Central memory CD8-positive, alpha-beta T cell (primary cell): Measurements from ENCODE around the gene KRT27.
"Not testable (repeated sequence)": the region's sequence is repeated elsewhere in the genome, so short reads cannot be mapped to it uniquely, and the experiment has no call there.

Experiments
- ATAC-seq: fragments of 150-1000 bp; cut with Tn5 transposase; replicated peaks from 2 replicates; pipeline ENCODE4 v1.10.0; 2022; ENCODE audit warnings: mild to moderate bottlenecking, moderate FRiP score, moderate number of reproducible peaks; ENCODE audit not compliant: poor library complexity, severe bottlenecking; ENCODE audit errors: extremely low read depth
- DNase-seq, 2 donors: peaks; one replicate each; pipeline ENCODE4 v3.0.0; 2021; ENCODE audit warnings: low spot score in 2 of 2
- H3K27ac Mint-ChIP-seq: one replicate; pipeline ENCODE4 v1.8.0; 2022; ENCODE audit warnings: low read depth, mild to moderate bottlenecking, moderate library complexity, mixed read lengths
- H3K27me3 Mint-ChIP-seq: one replicate; pipeline ENCODE4 v1.8.0; 2022; ENCODE audit warnings: mixed read lengths
- H3K36me3 Mint-ChIP-seq: one replicate; pipeline ENCODE4 v1.8.0; 2022; ENCODE audit warnings: mild to moderate bottlenecking, moderate library complexity, mixed read lengths; ENCODE audit not compliant: insufficient read depth
- H3K4me1 Mint-ChIP-seq: one replicate; pipeline ENCODE4 v1.8.0; 2022; ENCODE audit warnings: mixed read lengths
- H3K4me3 Mint-ChIP-seq: one replicate; pipeline ENCODE4 v1.8.0; 2022; ENCODE audit warnings: mild to moderate bottlenecking, moderate library complexity, mixed read lengths
- H3K9me3 Mint-ChIP-seq: one replicate; pipeline ENCODE4 v1.8.0; 2022; ENCODE audit warnings: mixed read lengths

Gene KRT27

DNA sequence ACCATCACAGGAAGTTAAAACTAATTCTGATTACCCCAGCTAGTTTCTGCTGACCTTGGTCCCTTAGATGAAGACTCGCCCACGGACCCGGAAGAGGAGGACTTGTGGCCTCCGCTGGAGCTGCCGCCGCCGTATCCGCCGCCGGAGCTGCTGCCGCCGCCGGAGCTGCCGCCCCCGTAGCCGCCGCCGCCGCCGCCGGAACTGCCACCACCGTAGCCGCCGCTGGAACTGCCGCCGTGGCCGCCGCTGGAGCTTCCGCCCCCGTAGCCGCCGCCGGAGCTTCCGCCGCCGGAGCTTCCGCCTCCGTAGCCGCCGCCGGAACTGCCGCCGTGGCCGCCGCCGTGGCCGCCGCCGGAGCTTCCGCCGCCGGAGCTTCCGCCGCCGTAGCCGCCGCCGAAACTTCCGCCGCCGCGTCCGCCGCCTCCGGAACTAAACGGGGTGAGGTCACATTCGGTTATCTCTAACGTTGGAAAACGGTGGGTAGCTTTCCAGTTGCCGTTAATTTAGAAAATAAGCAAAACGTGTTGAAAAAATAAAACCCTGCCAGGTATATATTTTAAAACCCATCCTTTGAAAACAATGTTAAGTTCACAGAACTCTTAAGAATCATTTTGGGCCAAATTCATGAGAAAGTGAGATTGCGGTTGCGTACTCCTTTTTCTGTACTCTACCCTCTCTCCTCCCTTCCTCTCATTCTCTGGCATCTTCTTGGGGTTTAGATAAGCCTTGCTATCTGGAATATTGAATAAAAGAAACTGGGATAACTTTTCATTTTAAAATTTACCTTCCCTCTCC is 36.6 kb upstream of the KRT27 start:
- peak overlapping the region; percentile 95 for H3K27ac Mint-ChIP-seq
- peaks cover 21% of the 10 kb centered on the region for H3K4me1 Mint-ChIP-seq
- peak overlapping the region; percentile 86 for H3K4me3 Mint-ChIP-seq
- H3K27me3 Mint-ChIP-seq = peaks cover 13% of the 10 kb centered on the region
- ATAC-seq = peak; percentile 87
- H3K9me3 Mint-ChIP-seq = peaks cover 7% of the 10 kb centered on the region
- H3K36me3 Mint-ChIP-seq = peaks cover 18% of the 10 kb centered on the region
- DNase-seq = peak; percentile 71 to 72

GRCh38 chr17:40818343-40818732 is 36.0 kb upstream of the KRT27 start:
- Mint-ChIP-seq H3K4me3 (peak overlapping the region; percentile 86), H3K36me3 (peaks cover 18% of the 10 kb centered on the region), H3K4me1 (peaks cover 21% of the 10 kb centered on the region), H3K27ac (peak overlapping the region; percentile 95), H3K27me3 (peaks cover 19% of the 10 kb centered on the region), H3K9me3 (peaks cover 7% of the 10 kb centered on the region)
- ATAC-seq (no peak), DNase-seq (no peak)

DNA sequence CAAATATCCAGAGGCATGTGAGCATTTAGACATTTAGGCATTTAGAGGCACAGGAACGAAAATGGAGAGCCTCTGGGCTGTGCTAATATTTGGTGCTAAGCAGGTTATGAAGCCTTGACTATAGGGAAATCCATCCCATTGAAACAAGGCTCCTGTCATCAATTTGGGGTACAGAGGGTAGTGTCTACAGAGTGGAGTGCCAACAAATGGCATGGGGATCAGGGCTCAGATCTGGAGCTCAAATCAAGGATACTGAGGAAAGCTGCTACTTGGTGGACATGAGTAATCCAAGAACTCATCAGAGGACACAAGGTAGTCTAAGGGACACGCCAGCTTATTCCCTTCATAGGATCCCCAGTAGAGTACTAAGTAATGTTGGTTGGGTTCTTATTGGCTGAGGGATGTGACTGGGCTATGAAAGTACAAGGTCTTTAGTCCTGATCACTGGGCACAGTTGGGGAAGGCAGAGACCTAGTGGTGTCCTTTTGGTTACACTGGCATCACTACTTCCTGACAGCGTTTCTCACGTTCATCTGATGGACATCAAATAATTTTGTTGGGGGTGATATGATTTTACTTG is 34.8 kb upstream of the KRT27 start:
- Mint-ChIP-seq H3K36me3 (peaks cover 16% of the 10 kb centered on the region), H3K4me1 (peaks cover 21% of the 10 kb centered on the region), H3K27ac (peak overlapping the region; percentile 59), H3K27me3 (peaks cover 30% of the 10 kb centered on the region), H3K4me3 (peak overlapping the region; percentile 52), H3K9me3 (peaks cover 7% of the 10 kb centered on the region)
- no peak for ATAC-seq
- DNase-seq = no peak

DNA sequence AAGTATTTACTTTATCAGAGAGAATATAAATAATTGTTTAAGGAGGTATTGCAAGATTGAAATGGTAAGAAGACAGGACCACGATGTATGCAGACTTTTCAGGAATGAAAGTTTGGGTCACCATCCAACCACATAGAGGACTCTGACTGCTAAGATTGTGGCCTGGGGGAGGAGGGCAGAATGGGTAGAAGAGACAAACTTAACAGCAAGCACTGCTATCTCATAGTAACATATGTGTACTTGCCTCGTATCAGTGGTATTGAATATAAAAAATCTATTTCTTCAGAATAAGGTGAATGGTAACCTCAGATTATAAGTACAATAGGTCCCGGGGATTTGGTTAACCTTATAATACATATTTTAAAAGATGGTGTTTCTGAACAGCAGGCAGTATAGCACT is 34.2 kb upstream of the KRT27 start:
- Mint-ChIP-seq H3K9me3 (peaks cover 7% of the 10 kb centered on the region), H3K4me1 (peaks cover 21% of the 10 kb centered on the region), H3K4me3 (no peak overlapping the region), H3K27me3 (peaks cover 36% of the 10 kb centered on the region), H3K36me3 (peaks cover 16% of the 10 kb centered on the region), H3K27ac (no peak overlapping the region)
- DNase-seq (no peak), ATAC-seq (no peak)

DNA sequence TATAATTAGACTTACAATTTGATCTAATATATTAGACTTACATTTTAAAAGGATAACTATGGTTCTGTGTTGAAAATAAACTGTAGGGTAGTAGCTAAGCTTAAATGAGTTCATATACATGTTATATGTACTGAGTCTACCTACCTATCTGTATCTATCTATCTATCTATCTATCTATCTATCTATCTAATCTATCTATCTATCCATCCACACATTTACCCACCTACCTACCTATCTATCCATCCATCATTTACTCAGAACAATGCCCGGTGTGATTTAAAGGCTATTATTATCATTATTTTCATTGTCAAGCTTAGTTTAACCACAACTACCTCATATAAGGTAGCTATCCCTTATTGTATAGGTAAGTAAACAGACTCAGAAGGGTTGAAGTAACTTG is 33.0 kb upstream of the KRT27 start:
- H3K27me3 Mint-ChIP-seq = peaks cover 48% of the 10 kb centered on the region
- peaks cover 7% of the 10 kb centered on the region for H3K9me3 Mint-ChIP-seq
- peaks cover 16% of the 10 kb centered on the region for H3K36me3 Mint-ChIP-seq
- DNase-seq (no peak), ATAC-seq (no peak)
- no peak overlapping the region for H3K4me3 Mint-ChIP-seq
- peaks cover 20% of the 10 kb centered on the region for H3K4me1 Mint-ChIP-seq
- H3K27ac Mint-ChIP-seq = no peak overlapping the region

DNA sequence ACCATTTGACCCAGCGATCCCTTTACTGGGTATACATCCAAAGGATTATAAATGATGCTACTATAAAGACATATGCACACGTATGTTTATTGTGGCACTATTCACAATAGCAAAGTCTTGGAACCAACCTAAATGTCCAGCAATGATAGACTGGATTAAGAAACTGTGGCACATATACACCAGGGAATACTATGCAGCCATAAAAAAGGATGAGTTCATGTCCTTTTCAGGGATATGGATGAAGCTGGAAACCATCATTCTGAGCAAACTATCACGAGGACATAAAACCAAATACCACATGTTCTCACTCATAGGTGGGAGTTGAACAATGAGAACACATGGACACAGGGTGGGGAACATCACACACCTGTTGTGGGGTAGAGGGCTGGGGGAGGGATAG is 32.3 kb upstream of the KRT27 start:
- ATAC-seq, H3K4me3 Mint-ChIP-seq: not testable (repeated sequence)
- peaks cover 56% of the 10 kb centered on the region for H3K27me3 Mint-ChIP-seq

DNA sequence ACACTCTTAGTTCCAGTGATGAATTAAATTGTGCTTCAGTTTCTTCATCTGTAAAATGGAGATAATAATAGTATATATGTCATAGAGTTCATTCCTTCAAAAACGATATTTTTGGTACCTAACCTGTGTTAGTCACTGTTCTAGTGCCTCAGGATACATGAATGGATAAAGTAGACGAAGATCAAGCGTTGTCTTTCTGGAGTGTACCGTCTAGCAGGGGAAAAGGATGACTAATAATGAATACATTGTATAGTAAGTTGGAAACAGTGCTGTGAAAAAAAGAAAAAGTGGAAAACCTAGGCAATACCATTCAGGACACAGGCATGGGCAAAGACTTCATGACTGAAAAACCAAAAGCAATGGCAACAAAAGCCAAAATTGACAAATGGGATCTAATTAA is 31.5 kb upstream of the KRT27 start:
- ATAC-seq (no peak), DNase-seq (no peak)
- H3K4me1 Mint-ChIP-seq = peaks cover 14% of the 10 kb centered on the region
- peaks cover 7% of the 10 kb centered on the region for H3K9me3 Mint-ChIP-seq
- H3K27me3 Mint-ChIP-seq = peaks cover 62% of the 10 kb centered on the region
- H3K4me3 Mint-ChIP-seq = no peak overlapping the region
- H3K27ac Mint-ChIP-seq = no peak overlapping the region
- peaks cover 16% of the 10 kb centered on the region for H3K36me3 Mint-ChIP-seq

More for the DNA sequence above, 32.3 kb upstream of the KRT27 start:
- not testable (repeated sequence) for DNase-seq, H3K9me3 Mint-ChIP-seq, H3K27ac Mint-ChIP-seq
- H3K4me1 Mint-ChIP-seq = peaks cover 14% of the 10 kb centered on the region
- peaks cover 16% of the 10 kb centered on the region for H3K36me3 Mint-ChIP-seq

GRCh38 chr17:40812639-40813038 is 30.3 kb upstream of the KRT27 start:
- DNase-seq = no peak
- H3K27ac Mint-ChIP-seq = no peak overlapping the region
- peaks cover 8% of the 10 kb centered on the region for H3K4me1 Mint-ChIP-seq
- ATAC-seq = no peak
- peaks cover 7% of the 10 kb centered on the region for H3K9me3 Mint-ChIP-seq
- H3K4me3 Mint-ChIP-seq = no peak overlapping the region
- peaks cover 9% of the 10 kb centered on the region for H3K36me3 Mint-ChIP-seq
- peaks cover 73% of the 10 kb centered on the region for H3K27me3 Mint-ChIP-seq

- Mint-ChIP-seq H3K4me1 (no peaks in the 10 kb centered on the region), H3K9me3 (no peaks in the 10 kb centered on the region), H3K36me3 (no peaks in the 10 kb centered on the region), H3K27ac (no peak overlapping the region), H3K4me3 (no peak overlapping the region), H3K27me3 (peaks cover 95% of the 10 kb centered on the region)
- no peak for DNase-seq
- no peak for ATAC-seq
These were observed 28.1 kb upstream of the KRT27 start for GRCh38 chr17:40810494-40810893.

- no peak for ATAC-seq
- Mint-ChIP-seq H3K36me3 (no peaks in the 10 kb centered on the region), H3K27me3 (peaks cover 98% of the 10 kb centered on the region), H3K4me1 (no peaks in the 10 kb centered on the region), H3K27ac (no peak overlapping the region), H3K4me3 (no peak overlapping the region), H3K9me3 (no peaks in the 10 kb centered on the region)
- DNase-seq = no peak
These were observed 27.5 kb upstream of the KRT27 start for GRCh38 chr17:40809721-40810421.

- H3K9me3 Mint-ChIP-seq = no peaks in the 10 kb centered on the region
- ATAC-seq = no peak
These were observed 23.8 kb upstream of the KRT27 start for GRCh38 chr17:40806131-40806530.

GRCh38 chr17:40803617-40804082 is 21.3 kb upstream of the KRT27 start:
- Mint-ChIP-seq H3K9me3 (no peaks in the 10 kb centered on the region), H3K27me3 (peaks cover 47% of the 10 kb centered on the region)

More at GRCh38 chr17:40806131-40806530, 23.8 kb upstream of the KRT27 start:
- no peaks in the 10 kb centered on the region for H3K36me3 Mint-ChIP-seq
- no peaks in the 10 kb centered on the region for H3K4me1 Mint-ChIP-seq
- no peak overlapping the region for H3K4me3 Mint-ChIP-seq
- DNase-seq = no peak
- peaks cover 70% of the 10 kb centered on the region for H3K27me3 Mint-ChIP-seq
- H3K27ac Mint-ChIP-seq = no peak overlapping the region

More at GRCh38 chr17:40803617-40804082, 21.3 kb upstream of the KRT27 start:
- Mint-ChIP-seq H3K4me3 (no peak overlapping the region), H3K27ac (no peak overlapping the region), H3K4me1 (no peaks in the 10 kb centered on the region), H3K36me3 (no peaks in the 10 kb centered on the region)
- DNase-seq (peak; percentile 52 to 55), ATAC-seq (peak; percentile 71)
